Measurements from ENCODE around the gene IER3.

- peak in 3 of 11 experiments; percentile 23 to 49 (median 26) for TF ChIP-seq CTCF (IDR thresholded peaks at IDR 0.05 in 8 of 11, conservative IDR thresholded peaks at IDR 0.05 in 3 of 11)
- peak in 1 of 3 donors; percentile 28 for TF ChIP-seq POLR2A (IDR thresholded peaks at IDR 0.05)
Measured at GRCh38 chr6:30742316-30743098, 1.8 kb downstream of the IER3 start, which contains the start of gene FLOT1.

All from spleen (tissue), 7 donors.